ENCODE measurements around the gene AGTPBP1. TPM values are rescaled to one million over a fixed set of nuclear protein-coding genes. Genes with fewer than 3 reads are reported as not detected.

AGTPBP1 gene
- total and polyA plus RNA-seq, 2 of the 8 experiments (the other 6 are each of a cell fraction or from before 2014, with no cell fraction given) = 13.4 to 65.2 TPM

GRCh38 chr9:85741095-85741874 is 469 bp downstream of the AGTPBP1 start (continued):
- no peak for TF ChIP-seq CHD7 (IDR thresholded peaks at IDR 0.05; ENCODE audit: insufficient replicate concordance, low read length)
- TF ChIP-seq SP2 (IDR thresholded peaks at IDR 0.05; ENCODE audit: low read length) = no peak
- TF ChIP-seq ASH2L (IDR thresholded peaks at IDR 0.05; ENCODE audit: low read length) = peak; percentile 76
- no peak for TF ChIP-seq TAF7 (optimal IDR thresholded peaks at IDR 0.05; ENCODE audit: borderline replicate concordance, low read depth, low read length)
- no peak for TF ChIP-seq ATF2 (IDR thresholded peaks at IDR 0.05; ENCODE audit: low read length)
- TF ChIP-seq RAD21 (IDR thresholded peaks at IDR 0.05 in 1 of 2, conservative IDR thresholded peaks at IDR 0.05 in 1 of 2; ENCODE audit: low read depth in 2 of 2, low read length in 2 of 2) = no peak
- no peak for TF ChIP-seq BRCA1 (IDR thresholded peaks at IDR 0.05; ENCODE audit: low read depth, low read length)
- TF ChIP-seq SIRT6 (IDR thresholded peaks at IDR 0.05; ENCODE audit: low read length) = no peak

Measured in H1 (cell line).